ENCODE data around the gene ETV3L.
"Not testable (repeated sequence)": the region's sequence is repeated elsewhere in the genome, so short reads cannot be mapped to it uniquely, and the experiment has no call there.

The ETV3L gene

DNA sequence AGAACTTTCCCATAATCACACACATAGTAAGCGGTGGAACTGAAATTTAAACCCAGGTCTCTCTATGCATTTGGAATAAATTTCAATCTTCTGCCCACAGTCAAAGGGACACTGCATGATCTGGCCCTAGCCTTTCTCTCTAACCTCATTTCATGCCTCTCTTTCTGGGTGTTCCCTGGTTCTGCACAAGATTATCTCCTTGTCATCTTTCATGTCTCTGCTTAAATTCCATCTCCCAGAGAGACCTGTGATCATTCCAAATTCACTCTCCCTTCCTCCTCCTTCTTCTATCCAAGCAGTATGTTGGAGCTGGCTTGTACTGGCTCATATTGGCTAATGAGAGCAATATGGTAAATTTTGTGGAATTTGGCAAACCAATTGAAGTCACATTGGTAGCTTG is 22.2 kb downstream of the ETV3L start:
- DNase-seq (ENCODE audit: low read depth): no peak

- no peak for DNase-seq (ENCODE audit: low read depth)
Measured at GRCh38 chr1:157073944-157074685, 25.5 kb downstream of the ETV3L start.

GRCh38 chr1:157069601-157070000 is 30.0 kb downstream of the ETV3L start:
- no peak for DNase-seq (ENCODE audit: low read depth)

GRCh38 chr1:157059241-157059640 is 40.4 kb downstream of the ETV3L start:
- not testable (repeated sequence) for DNase-seq (ENCODE audit: low read depth)

DNA sequence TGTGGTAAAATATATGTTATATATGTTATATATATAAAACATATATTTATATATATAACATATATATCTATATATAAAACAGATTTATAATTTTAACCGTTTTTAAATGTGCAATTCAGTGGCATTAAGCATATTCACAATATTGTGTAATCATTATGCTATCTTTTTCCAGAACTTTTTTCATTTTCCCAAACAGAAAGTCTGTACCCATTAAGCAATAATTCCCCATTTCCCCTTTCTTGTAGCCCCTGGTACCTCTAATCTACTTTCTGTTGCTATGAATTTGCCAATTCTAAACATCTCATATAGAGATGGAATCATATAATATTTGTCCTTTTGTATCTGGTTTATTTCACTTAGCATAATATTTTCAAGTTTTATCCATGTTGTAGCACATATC is 43.3 kb downstream of the ETV3L start:
- DNase-seq (ENCODE audit: low read depth): no peak

- not testable (repeated sequence) for DNase-seq (ENCODE audit: low read depth)
Measured at GRCh38 chr1:157055729-157056128, 43.9 kb downstream of the ETV3L start.

DNA sequence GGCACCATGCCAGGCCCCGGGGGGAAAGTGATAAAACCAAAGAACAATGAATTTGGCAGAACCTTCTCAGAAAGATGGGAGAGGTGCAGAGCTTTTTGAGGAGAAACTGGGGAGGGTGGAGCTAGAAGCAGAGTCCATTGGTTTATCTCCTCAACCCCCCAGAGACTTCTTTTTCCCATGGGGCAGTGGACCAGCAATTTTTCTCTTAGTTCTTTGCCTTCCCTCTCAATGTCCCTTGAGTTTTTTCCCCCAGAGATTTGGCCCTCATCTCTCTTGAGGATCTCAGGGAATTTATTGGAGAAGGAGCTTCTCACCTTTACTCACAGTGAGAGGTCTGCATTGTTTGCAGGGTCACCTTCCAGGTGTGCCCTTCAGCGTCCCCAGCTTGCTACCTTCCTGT is 48.8 kb downstream of the ETV3L start:
- DNase-seq (ENCODE audit: low read depth): no peak

- DNase-seq (ENCODE audit: low read depth): no peak
Measured at GRCh38 chr1:157047062-157047410, 52.6 kb downstream of the ETV3L start.

DNA sequence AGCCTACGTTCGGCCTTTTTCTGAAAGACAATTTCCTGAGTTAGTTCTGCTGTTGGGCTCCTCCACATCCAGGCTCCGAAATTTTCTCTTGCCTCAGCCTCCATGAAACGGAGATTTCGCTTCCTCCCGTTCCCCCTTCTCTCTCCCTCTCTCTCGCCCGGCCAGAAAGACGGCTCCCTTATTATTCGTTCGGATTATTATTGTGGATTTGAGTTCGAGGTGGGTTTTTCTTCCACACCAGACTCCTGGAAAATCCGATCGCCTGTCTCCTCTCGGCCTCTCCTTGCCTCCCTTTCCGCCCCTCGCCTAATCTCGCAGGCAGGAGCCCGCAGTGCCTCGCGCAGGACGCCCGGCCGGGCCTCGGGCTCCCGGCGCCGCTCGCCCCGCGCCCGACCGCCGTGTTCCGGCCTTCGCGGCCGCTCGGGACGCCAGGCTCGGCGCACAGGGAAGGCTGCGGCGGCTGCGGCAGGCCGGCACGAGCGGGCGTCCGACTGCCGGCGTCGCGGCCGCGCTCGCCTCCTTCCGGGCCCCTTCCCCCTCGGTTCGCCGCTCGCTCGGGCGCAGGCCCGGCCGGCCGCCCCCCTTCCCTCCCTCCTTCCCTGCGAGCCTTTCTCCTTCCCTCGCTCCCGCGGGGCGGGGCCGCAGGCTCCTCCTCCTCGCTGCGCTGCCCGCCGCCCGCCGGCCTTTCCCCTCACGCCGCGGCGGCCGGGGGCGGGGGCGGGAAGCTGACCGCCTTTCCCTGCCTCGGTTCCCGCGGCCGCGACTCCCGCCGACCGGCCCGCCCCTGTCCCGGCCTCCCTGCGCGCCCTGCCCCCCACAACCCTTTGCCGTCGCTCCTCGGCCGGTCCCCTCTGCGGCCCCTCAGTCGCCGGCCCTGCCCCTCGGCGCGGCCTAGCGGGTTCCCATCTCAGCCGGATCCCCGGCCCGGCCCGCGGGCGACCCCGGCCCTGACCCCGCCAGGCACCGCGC is 54.1 kb downstream of the ETV3L start, which contains the start of gene ARHGEF11:
Gene ARHGEF11 (minus strand): TSS at position 493 of the 969 bp plus-strand sequence. CDS start 1,412 bp downstream, outside the sequence.
- no peak for DNase-seq (ENCODE audit: low read depth)

- no peak for DNase-seq (ENCODE audit: low read depth)
Measured at GRCh38 chr1:157044326-157044725, 55.3 kb downstream of the ETV3L start.

- no peak for DNase-seq (ENCODE audit: low read depth)
Measured at GRCh38 chr1:157043685-157044084, 55.9 kb downstream of the ETV3L start.

DNA sequence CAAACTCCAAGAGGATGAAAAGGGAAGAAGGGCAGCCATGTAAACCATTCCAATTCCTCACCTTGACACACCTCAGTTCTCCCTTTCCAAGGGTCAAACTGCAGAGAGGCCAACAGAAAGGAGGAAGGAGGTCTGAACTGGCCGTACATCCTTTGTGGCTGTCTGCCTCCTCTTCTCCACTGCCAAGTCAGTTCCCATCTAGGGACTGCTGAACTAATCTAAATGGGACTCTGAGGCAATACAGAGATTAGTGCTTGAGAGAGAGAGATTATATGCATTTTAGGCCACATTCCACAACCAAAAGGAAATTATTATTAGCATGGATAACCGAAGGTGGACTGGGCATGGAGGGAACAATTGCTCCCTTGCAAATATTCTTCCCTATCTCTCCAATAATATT is 56.8 kb downstream of the ETV3L start:
- no peak for DNase-seq (ENCODE audit: low read depth)

Measured in stimulated activated CD8-positive, alpha-beta memory T cell treated with anti-CD3 and anti-CD28 coated beads, Interleukin-15, amount 100 ng/mL, for 24 hours (primary cell).